HepG2 (cell line): ENCODE results near the gene ZMYND8. TPM values are rescaled to one million over a fixed set of nuclear protein-coding genes. Genes with fewer than 3 reads are reported as not detected.

Source experiments
- ATAC-seq: fragments of 200-7000 bp; cut with Tn5 transposase; 3 replicates; pipeline ENCODE4 v1.9.1; 2020; ENCODE audit warnings: mild to moderate bottlenecking, moderate library complexity
- BruUV-seq: library from RNA; stranded (reverse); fragments of 400-500 nt; replicated peaks from 2 replicates; lab custom pipeline; 2021; lab: Mats Ljungman, UMichigan
- CTCF ChIA-PET: fragments of 300-600 bp; formaldehyde crosslinking; extraction: SDS; loops from one replicate; lab custom pipeline; 2021; ENCODE audit warnings: low total read pairs, inconsistent platforms, low intra/inter-chr PET ratio; lab: Yijun Ruan, JAX
- POLR2A ChIA-PET: fragments of 350-600 bp; sonication (Branson Sonifier 250); formaldehyde crosslinking; loops from one replicate; lab custom pipeline; 2020; ENCODE audit warnings: antibody characterized with exemption, inconsistent platforms; lab: Yijun Ruan, JAX
- DNase-seq: peaks from one replicate; pipeline ENCODE4 v3.0.0-alpha.2; 2015; ENCODE audit warnings: low spot score
- FAIRE-seq: peaks from 3 replicates; lab custom pipeline; 2011; peaks lifted over from hg19 to GRCh38; lab: Jason Lieb, UNC
- H2AFZ ChIP-seq: one replicate; pipeline ENCODE4 v1.6.1; 2011; ENCODE audit warnings: low read length, inconsistent platforms
- H3K27ac ChIP-seq: fragments of 300-600 bp; 3 replicates; pipeline ENCODE4 v1.8.0; 2011; ENCODE audit warnings: mixed run types, mild to moderate bottlenecking, mixed read lengths, low read length, inconsistent platforms; ENCODE audit not compliant: insufficient read depth; ENCODE audit errors: extremely low read length
- H3K27me3 ChIP-seq, 2 experiments: fragments of 200-600 bp in 1 of 2; 2 replicates in 1 of 2; 3 replicates in 1 of 2; pipeline versions ENCODE4 v1.6.0 to v1.8.0; 2011; ENCODE audit warnings: low read length in 2 of 2, mild to moderate bottlenecking in 2 of 2, moderate library complexity in 2 of 2, inconsistent platforms in 1 of 2; ENCODE audit not compliant: insufficient read depth in 2 of 2, control insufficient read depth in 1 of 2
- H3K36me3 ChIP-seq, 2 experiments: fragments of 200-600 bp in 1 of 2; replicated peaks in 1 of 2; 2 replicates in 1 of 2; 3 replicates in 1 of 2; pipeline versions ENCODE4 v1.5.1 to v1.8.0; 2011; ENCODE audit warnings: low read length in 2 of 2, inconsistent platforms in 1 of 2; ENCODE audit not compliant: insufficient read depth in 2 of 2, control insufficient read depth in 1 of 2
- H3K4me1 ChIP-seq: 2 replicates; pipeline ENCODE4 v1.5.1; 2012; ENCODE audit warnings: low read length, inconsistent platforms; ENCODE audit not compliant: insufficient read depth
- H3K4me2 ChIP-seq: 2 replicates; pipeline ENCODE4 v1.6.0; 2011; ENCODE audit warnings: low read depth, low read length, inconsistent platforms
- H3K4me3 ChIP-seq, 3 experiments: fragments of 200-600 bp in 1 of 3; sonication (generic), shearing (Covaris generic) in 1 of 3; replicated peaks in 1 of 3; 2 replicates each; pipeline ENCODE4 v1.5.1; 2011 to 2016; ENCODE audit warnings: low read length in 3 of 3, inconsistent platforms in 2 of 3, low read depth in 2 of 3, mild to moderate bottlenecking in 2 of 3, control low read depth in 1 of 3, mixed read lengths in 1 of 3; ENCODE audit not compliant: insufficient read depth in 1 of 3
- H3K79me2 ChIP-seq: one replicate; pipeline ENCODE4 v1.6.1; 2011; ENCODE audit warnings: low read length, inconsistent platforms; ENCODE audit not compliant: insufficient read depth
- H3K9ac ChIP-seq: 2 replicates; pipeline ENCODE4 v1.6.0; 2011; ENCODE audit warnings: mild to moderate bottlenecking, low read depth, low read length, inconsistent platforms; ENCODE audit not compliant: insufficient read depth
- H3K9me3 ChIP-seq: 2 replicates; pipeline ENCODE4 v1.5.1; 2012; ENCODE audit warnings: mild to moderate bottlenecking, low read length
- H4K20me1 ChIP-seq: 2 replicates; pipeline ENCODE4 v1.6.0; 2011; ENCODE audit warnings: inconsistent platforms, mild to moderate bottlenecking, low read length, moderate library complexity; ENCODE audit not compliant: insufficient read depth
- CEBPG ChIP-seq: IDR thresholded peaks from 2 replicates; pipeline ENCODE4 v1.6.1; 2016
- FOSL2 ChIP-seq: sonication (generic); formaldehyde crosslinking; IDR thresholded peaks from 2 replicates; pipeline ENCODE4 v1.4.0; 2020; ENCODE audit warnings: missing genetic modification reagents
- HDAC6 ChIP-seq: fragments of 200-600 bp; sonication (generic); IDR thresholded peaks from 2 replicates; pipeline ENCODE4 v1.7.0; 2017; ENCODE audit warnings: mild to moderate bottlenecking, antibody characterized with exemption, low read length, low read depth
- HNRNPH1 ChIP-seq: fragments of 200-400 bp; formaldehyde crosslinking; optimal IDR thresholded peaks from 2 replicates; pipeline ENCODE3; 2017; ENCODE audit warnings: mild to moderate bottlenecking, low read depth, low read length
- IKZF5 ChIP-seq: IDR thresholded peaks from 2 replicates; pipeline ENCODE4 v1.6.1; 2018; ENCODE audit warnings: missing genetic modification reagents, mild to moderate bottlenecking, missing compliant biosample characterization
- MYPOP ChIP-seq: sonication (generic); formaldehyde crosslinking; IDR thresholded peaks from 2 replicates; pipeline ENCODE4 v1.8.1; 2023; ENCODE audit warnings: mild to moderate bottlenecking, moderate library complexity, missing genetic modification reagents
- ONECUT2 ChIP-seq: sonication (generic); formaldehyde crosslinking; IDR thresholded peaks from 2 replicates; pipeline ENCODE4 v1.4.0; 2020; ENCODE audit warnings: missing genetic modification reagents
- SP2 ChIP-seq: sonication (generic); formaldehyde crosslinking; IDR thresholded peaks from 2 replicates; pipeline ENCODE4 v1.5.1; 2020; ENCODE audit warnings: mild to moderate bottlenecking, missing genetic modification reagents
- ZBTB42 ChIP-seq: sonication (generic); formaldehyde crosslinking; IDR thresholded peaks from 2 replicates; pipeline ENCODE4 v1.5.0; 2020; ENCODE audit warnings: mild to moderate bottlenecking, missing genetic modification reagents
- ZBTB7A ChIP-seq: sonication (generic); formaldehyde crosslinking; IDR thresholded peaks from 2 replicates; pipeline ENCODE4 v1.8.0; 2022; ENCODE audit warnings: mild to moderate bottlenecking, missing genetic modification reagents
- ZGPAT ChIP-seq: IDR thresholded peaks from 2 replicates; pipeline ENCODE4 v1.6.1; 2016; ENCODE audit warnings: mild to moderate bottlenecking
- ZNF232 ChIP-seq: sonication (generic); formaldehyde crosslinking; IDR thresholded peaks from 2 replicates; pipeline ENCODE4 v1.4.0; 2020; ENCODE audit warnings: missing genetic modification reagents, borderline replicate concordance
- ZNF451 ChIP-seq: sonication (generic); formaldehyde crosslinking; IDR thresholded peaks from 2 replicates; pipeline ENCODE4 v1.5.0; 2020; ENCODE audit warnings: mild to moderate bottlenecking, missing genetic modification reagents
- ZNF567 ChIP-seq: sonication (generic); formaldehyde crosslinking; IDR thresholded peaks from 2 replicates; pipeline ENCODE4 v1.8.1; 2023; ENCODE audit warnings: mild to moderate bottlenecking, missing genetic modification reagents, borderline replicate concordance
- ZNF660 ChIP-seq: sonication (generic); formaldehyde crosslinking; IDR thresholded peaks from 2 replicates; pipeline ENCODE4 v1.5.1; 2020; ENCODE audit warnings: mild to moderate bottlenecking, low read depth, missing genetic modification reagents, borderline replicate concordance
- ZNF772 ChIP-seq: sonication (generic); formaldehyde crosslinking; IDR thresholded peaks from 2 replicates; pipeline ENCODE4 v1.5.0; 2020; ENCODE audit warnings: mild to moderate bottlenecking, missing genetic modification reagents
- ZSCAN25 ChIP-seq: sonication (generic); formaldehyde crosslinking; IDR thresholded peaks from 2 replicates; pipeline ENCODE4 v1.8.0; 2022; ENCODE audit warnings: mild to moderate bottlenecking, missing genetic modification reagents
- WGBS: methylation state at CpG from one replicate; pipeline ENCODE4 v1.1.6; 2017; ENCODE audit warnings: low lambda C conversion rate; 5-methylcytosine and 5-hydroxymethylcytosine counted together
- in situ Hi-C: cut with HindIII; loops from 2 replicates; pipeline ENCODE4 v1.10.0; 2017; ENCODE audit warnings: low pct_unique_long_range_greater_than_20kb; ENCODE audit not compliant: extremely low pct_ligation_motif_present
- intact Hi-C: fragments of 100-400 bp; cut with micrococcal nuclease; formaldehyde crosslinking; loops from one replicate; pipeline ENCODE4 v1.10.0; 2022; ENCODE audit not compliant: unreplicated experiment
- polyA plus RNA-seq, 8 experiments: library from polyadenylated mRNA; depleted of rRNA in 3 of 8; stranded (reverse) in 7 of 8; unstranded in 1 of 8; fragments of >200 nt; fragmentation: Illumina TruSeq in 4 of 8; extraction: Trizol in 4 of 8; gene quantifications; 2 replicates each; pipeline versions ENCODE4 v1.2.1 to v1.2.3, GENCODE V29; 2011 to 2016; ENCODE audit warnings: low read depth in 4 of 8, missing spikeins in 1 of 8, mixed read lengths in 1 of 8; ENCODE audit not compliant: insufficient read depth in 1 of 8
- total RNA-seq, 5 experiments: library from RNA; depleted of rRNA; stranded (reverse); fragments of >200 nt; fragmentation: Illumina TruSeq; extraction: Trizol; gene quantifications; 2 replicates each; pipeline ENCODE4 v1.2.3, GENCODE V29; 2016; ENCODE audit warnings: low read depth in 1 of 5
- TF ChIP-seq, protein P1 (sequence below): sonication (generic); formaldehyde crosslinking; IDR thresholded peaks from 2 replicates; pipeline ENCODE4 v1.4.0; 2020; ENCODE audit warnings: missing genetic modification reagents, borderline replicate concordance

ZMYND8 gene
- total and polyA plus RNA-seq, 2 of the 13 experiments (the other 11 are each of a cell fraction or from before 2014, with no cell fraction given): 53.9 to 84.7 TPM

DNA sequence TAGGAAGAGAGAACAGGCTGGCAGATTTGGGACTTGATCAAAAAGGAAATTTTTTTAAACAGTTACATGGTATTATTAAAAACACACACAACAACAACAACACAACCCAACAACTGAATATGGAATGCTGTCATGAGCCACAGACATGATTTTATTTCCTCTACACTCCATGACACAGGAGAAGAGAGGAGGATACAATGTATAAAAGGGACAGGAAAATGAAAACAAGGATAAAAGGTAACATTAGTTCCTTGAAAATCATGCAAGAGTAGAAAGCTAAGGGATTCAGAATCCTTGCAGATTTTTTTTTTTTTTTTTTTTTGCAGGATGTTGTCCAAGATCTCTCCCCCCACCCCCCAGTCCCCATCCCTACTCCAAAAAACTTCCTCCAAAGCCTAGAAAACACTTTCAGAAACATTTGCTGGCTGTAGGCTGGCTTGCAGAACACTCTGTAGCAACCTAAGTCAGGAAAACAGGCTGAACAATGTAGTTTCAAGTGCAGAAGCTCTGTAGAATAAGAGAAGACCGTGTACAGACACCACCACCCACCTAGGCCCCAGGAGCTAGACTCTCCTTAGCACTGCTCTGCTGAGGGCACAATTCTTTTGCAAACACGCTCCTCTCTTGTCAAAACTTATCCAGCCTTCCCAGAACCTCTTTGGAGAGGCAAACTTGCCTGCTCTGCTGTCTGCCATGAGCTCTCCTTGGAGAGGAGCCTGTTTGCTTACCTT is 845 bp downstream of the ZMYND8 start:
- FAIRE-seq: no peak
- in situ Hi-C loops: no loop called here
- ChIA-PET POLR2A (interaction anchor here (0.6 to 13.6 kb wide), 22 partner anchors 8 to 679 kb away, joined by 3 to 624 read pairs (median 24); partner anchors contain the start of gene NCOA3), CTCF (interaction anchor here (2.5 kb wide), 1 partner anchor 28 kb away, joined by 7 read pairs; no protein-coding TSS in a partner anchor)
- peaks cover 78% of the 10 kb centered on the region for H3K4me1 ChIP-seq
- peak overlapping the region; percentile 91 for H3K4me2 ChIP-seq
- intact Hi-C loops: no loop called here
- peaks cover 69% of the 10 kb centered on the region for H3K79me2 ChIP-seq
- no peaks in the 10 kb centered on the region for H3K9me3 ChIP-seq
- no peak for ATAC-seq
- H2AFZ ChIP-seq: no peak overlapping the region
- peak overlapping the region; percentile 99 for H3K27ac ChIP-seq
- BruUV-seq: TSS peak; percentile 29
- peak overlapping the region; percentile 72 to 81 (median 73) for H3K4me3 ChIP-seq
- 0% methylated on average over 2 of the region's 2 CpGs for WGBS
- no peaks in the 10 kb centered on the region; a peak in 1 of 5 replicates for H3K27me3 ChIP-seq
- peaks cover 24% of the 10 kb centered on the region for H4K20me1 ChIP-seq
- H3K36me3 ChIP-seq: peaks cover 1 to 16% of the 10 kb centered on the region in 2 experiments; a peak in 3 of 5 replicates
- H3K9ac ChIP-seq: peak overlapping the region; percentile 99
- no peak for DNase-seq
- TF ChIP-seq, protein P1, sequence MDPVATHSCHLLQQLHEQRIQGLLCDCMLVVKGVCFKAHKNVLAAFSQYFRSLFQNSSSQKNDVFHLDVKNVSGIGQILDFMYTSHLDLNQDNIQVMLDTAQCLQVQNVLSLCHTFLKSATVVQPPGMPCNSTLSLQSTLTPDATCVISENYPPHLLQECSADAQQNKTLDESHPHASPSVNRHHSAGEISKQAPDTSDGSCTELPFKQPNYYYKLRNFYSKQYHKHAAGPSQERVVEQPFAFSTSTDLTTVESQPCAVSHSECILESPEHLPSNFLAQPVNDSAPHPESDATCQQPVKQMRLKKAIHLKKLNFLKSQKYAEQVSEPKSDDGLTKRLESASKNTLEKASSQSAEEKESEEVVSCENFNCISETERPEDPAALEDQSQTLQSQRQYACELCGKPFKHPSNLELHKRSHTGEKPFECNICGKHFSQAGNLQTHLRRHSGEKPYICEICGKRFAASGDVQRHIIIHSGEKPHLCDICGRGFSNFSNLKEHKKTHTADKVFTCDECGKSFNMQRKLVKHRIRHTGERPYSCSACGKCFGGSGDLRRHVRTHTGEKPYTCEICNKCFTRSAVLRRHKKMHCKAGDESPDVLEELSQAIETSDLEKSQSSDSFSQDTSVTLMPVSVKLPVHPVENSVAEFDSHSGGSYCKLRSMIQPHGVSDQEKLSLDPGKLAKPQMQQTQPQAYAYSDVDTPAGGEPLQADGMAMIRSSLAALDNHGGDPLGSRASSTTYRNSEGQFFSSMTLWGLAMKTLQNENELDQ (CRISPR knock-in tag): no peak
- TF ChIP-seq ZNF567 (CRISPR knock-in tag): 0 out of 2 replicates have a peak, but pooled peaks have one; percentile 19
- no peak for TF ChIP-seq SP2 (CRISPR knock-in tag)
- no peak for TF ChIP-seq ZNF772
- TF ChIP-seq MYPOP: peak; percentile 29; the same call in 1 of the 2 replicates
- TF ChIP-seq ZNF660: no peak
- TF ChIP-seq ONECUT2: no peak
- TF ChIP-seq ZBTB7A (CRISPR knock-in tag): 0 out of 2 replicates have a peak, but pooled peaks have one; percentile 21
- 0 out of 2 replicates have a peak, but pooled peaks have one; percentile 20 for TF ChIP-seq ZNF451
- 0 out of 2 replicates have a peak, but pooled peaks have one; percentile 42 for TF ChIP-seq ZBTB42
- TF ChIP-seq FOSL2 (CRISPR knock-in tag): peak; percentile 23; the same call in 1 of the 2 replicates
- no peak for TF ChIP-seq HNRNPH1
- no peak for TF ChIP-seq IKZF5 (CRISPR knock-in tag)
- TF ChIP-seq CEBPG (CRISPR knock-in tag): 0 out of 2 replicates have a peak, but pooled peaks have one; percentile 5
- TF ChIP-seq ZGPAT (CRISPR knock-in tag): peak; percentile 5; the same call in 1 of the 2 replicates
- TF ChIP-seq HDAC6: no peak; the same call in 1 of the 2 replicates
- TF ChIP-seq ZNF232: 0 out of 2 replicates have a peak, but pooled peaks have one; percentile 52
- no peak for TF ChIP-seq ZSCAN25
